Stimulated activated CD8-positive, alpha-beta memory T cell treated with anti-CD3 and anti-CD28 coated beads, Interleukin-15, amount 100 ng/mL, for 1 hour (primary cell): ENCODE measurements around the gene CA10.

Experiments
- DNase-seq: peaks from one replicate; pipeline ENCODE4 v3.0.0-alpha.2; 2020; ENCODE audit warnings: low read depth

Gene CA10

GRCh38 chr17:52147431-52147830 is 11.1 kb downstream of the CA10 start:
- DNase-seq = no peak

- no peak for DNase-seq
Measured at GRCh38 chr17:52145476-52145875, 13.0 kb downstream of the CA10 start.

- DNase-seq = no peak
Measured at GRCh38 chr17:52143542-52143941, 15.0 kb downstream of the CA10 start.

DNA sequence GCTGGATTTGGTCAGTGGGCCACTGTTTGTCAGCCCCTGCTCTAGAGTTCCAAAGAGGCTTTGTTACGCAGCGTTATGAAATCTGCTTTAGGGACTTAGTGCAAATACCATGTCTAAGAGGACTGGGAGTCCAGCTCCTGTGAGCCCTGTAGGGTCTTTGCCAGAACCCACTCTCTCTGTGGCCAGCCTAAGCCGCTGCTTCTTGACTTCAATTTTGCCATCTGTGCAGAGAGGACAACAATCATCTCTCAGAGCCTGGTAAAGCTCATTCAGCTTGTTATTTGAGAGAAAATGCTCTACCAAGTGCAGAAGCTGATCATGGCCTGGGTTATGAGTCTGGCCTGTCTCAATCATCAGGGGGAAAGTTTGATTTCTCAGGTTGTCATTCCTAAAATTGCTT is 17.9 kb downstream of the CA10 start:
- no peak for DNase-seq

GRCh38 chr17:52138752-52139151 is 19.8 kb downstream of the CA10 start:
- no peak for DNase-seq

DNA sequence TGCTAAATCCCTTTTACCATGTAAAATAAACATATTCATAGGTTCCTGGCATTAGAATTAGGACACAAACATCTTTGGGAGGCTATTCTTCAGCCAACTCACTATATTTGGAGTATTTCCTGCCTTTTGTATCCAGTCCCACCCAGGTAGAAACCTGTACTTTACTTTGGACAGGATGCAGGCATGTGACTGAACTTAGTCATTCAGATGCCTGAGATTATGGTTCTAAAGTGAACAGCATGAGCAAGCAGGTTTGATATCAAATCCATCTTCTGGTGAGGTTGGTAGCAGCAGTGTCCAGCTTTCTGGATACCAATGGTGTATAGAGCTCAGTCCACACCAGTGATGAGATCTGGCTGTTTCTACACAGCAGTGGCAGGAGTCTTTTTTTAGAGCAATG is 20.2 kb downstream of the CA10 start:
- no peak for DNase-seq

GRCh38 chr17:52136166-52136565 is 22.3 kb downstream of the CA10 start:
- DNase-seq = no peak

DNA sequence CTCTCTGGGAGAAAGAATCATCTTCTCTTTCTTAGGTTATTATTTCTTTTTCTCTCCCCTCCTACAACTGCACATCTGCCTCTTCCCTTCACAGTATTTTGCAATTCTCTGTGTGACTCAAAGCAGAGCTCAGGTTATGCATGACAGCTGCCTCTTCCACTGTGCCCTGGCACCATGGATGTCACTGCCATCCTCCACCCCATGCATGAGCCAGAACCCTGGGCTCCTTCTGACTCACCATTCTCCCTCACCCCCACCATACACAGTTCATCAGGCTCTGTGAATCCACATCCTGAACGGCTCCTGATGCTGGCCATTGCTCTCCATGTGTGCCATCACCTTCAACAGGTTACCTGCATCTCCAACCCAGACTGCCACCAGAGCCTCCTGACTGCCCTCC is 23.9 kb downstream of the CA10 start:
- no peak for DNase-seq

GRCh38 chr17:52128721-52129120 is 29.8 kb downstream of the CA10 start:
- DNase-seq = no peak

DNA sequence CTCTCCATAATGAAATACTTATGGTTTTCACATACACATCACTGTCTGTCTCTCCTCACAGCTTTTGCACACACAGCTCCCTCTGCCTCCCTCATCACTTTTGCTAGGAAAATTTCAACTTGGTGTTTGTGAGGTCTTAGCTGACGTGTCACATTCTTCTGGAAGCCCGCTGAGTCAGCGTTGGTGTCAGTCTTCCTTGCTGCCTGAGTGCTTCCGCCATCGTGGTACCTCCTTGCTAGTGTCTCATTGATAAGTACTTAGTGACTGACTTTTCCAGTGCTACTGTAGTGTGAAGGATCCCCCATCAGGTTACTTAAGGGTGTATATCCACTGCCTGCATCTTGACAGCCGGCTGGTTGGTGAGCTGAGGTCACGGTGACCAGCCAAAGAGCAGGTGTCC is 33.5 kb downstream of the CA10 start:
- DNase-seq = no peak

DNA sequence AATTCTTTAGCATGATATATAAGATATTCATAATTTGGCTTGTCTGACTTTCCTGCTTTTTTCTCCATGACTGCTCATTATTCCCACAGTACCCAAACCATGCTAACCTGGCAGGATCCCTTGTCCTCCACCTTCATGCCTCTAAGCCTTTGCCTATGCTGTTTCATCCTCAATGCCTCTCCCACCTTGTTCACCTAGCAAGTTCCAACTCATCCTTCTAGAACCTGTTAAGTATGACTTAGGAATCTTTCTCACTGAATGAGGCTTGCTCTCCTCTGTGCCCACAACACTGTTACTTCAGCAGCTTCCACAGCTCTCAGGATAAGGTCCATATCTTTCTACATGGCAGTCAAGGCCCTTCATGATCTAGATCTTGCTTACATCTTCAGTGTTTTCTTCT is 34.0 kb downstream of the CA10 start:
- no peak for DNase-seq

DNA sequence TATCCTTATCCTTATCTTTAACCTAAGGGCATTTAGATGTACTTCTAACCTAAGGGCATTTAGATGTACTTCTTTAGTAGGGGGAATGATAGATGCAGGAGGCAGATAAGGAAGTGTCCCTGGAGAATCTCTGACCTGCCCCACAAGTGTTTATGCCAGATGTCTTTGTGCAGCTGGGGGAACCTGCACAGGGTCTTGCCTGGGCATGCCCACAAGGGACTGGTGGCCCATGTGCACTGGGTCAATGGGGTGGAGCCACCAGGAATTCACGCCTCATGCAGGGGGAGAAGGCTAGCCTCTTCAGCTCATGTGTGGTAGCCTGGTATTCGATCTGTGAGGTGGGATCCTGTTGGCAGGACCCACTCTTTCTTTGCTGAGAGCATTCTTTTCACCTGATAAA is 38.0 kb downstream of the CA10 start:
- DNase-seq = no peak

GRCh38 chr17:52110923-52111581 is 47.5 kb downstream of the CA10 start:
- no peak for DNase-seq

DNA sequence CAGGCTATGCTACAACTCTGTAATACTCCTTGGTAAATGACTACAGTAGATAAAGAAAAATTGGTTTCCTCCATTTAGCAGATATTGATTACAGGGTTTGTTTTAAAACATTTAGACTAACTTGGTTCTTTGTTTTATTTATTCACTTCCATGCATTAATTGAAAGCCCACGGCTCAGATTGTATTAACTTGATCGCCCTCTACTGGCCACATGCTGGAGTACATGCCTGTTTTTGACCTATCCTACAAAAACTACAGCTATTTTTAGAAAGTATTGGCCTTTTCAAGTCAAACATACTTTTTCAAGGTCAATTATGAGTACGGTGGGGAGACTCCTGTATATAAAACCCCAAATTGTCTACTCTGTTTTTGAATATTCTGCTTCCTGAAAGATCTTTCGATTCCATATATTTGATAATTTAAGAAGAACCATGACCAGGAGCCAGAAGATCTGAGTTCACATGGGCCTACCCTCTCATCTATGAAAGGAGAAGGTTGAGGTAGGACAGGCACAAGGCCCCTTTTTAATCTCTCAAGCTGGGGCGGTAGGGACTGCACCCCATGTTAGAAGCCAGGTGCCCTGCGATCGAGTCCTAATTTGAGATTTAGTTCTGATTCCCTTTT is 51.8 kb downstream of the CA10 start:
- no peak for DNase-seq

- DNase-seq = no peak
Measured at GRCh38 chr17:52106072-52106471, 52.4 kb downstream of the CA10 start.

- no peak for DNase-seq
Measured at GRCh38 chr17:52105591-52105990, 52.9 kb downstream of the CA10 start.

- DNase-seq = no peak
Measured at GRCh38 chr17:52096056-52096455, 62.5 kb downstream of the CA10 start.

GRCh38 chr17:52084176-52084575 is 74.3 kb downstream of the CA10 start:
- DNase-seq = no peak

- no peak for DNase-seq
Measured at GRCh38 chr17:52079496-52079895, 79.0 kb downstream of the CA10 start.

DNA sequence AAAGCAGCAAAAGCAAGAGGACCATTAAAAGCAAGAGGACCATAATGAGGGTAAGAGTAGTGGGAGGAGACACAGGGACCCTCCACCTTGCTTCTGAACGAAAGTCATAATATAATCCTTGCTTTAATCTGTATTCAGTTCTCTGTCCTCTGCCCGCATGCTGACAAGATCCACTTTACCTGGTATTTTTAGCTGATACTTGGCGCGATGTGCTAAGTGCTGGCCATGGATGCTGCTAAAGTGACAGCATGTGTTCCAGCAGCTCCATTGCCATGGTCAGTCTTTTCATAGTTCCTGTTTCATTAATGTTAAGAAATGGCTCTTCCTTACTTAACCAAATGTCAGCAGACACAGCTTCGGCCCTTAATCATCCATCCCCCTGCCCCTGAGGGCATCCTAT is 86.8 kb downstream of the CA10 start:
- DNase-seq = no peak

GRCh38 chr17:52064791-52065211 is 93.7 kb downstream of the CA10 start:
- DNase-seq = no peak

DNA sequence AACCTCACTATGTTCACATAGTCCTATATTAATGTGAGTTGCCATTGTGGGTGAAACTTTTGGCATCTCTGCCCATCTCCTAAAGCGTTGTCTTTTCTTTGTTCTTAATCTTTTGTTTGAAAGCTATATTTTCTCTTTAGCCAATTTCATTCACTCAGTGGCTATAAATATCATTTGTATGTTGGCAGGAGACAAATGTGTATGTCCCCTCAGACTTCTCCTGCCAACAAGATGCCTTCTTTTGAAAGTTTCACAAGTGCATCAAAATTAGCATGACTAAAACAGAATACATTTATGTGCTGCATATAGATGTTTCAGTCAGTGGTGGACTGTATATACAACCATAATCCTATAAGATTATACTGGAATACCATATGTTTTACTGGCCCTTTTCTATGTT is 109.0 kb downstream of the CA10 start:
- no peak for DNase-seq

- no peak for DNase-seq
Measured at GRCh38 chr17:52049051-52049450, 109.5 kb downstream of the CA10 start.
